ENCODE results near the gene FTO.

The FTO gene

DNA sequence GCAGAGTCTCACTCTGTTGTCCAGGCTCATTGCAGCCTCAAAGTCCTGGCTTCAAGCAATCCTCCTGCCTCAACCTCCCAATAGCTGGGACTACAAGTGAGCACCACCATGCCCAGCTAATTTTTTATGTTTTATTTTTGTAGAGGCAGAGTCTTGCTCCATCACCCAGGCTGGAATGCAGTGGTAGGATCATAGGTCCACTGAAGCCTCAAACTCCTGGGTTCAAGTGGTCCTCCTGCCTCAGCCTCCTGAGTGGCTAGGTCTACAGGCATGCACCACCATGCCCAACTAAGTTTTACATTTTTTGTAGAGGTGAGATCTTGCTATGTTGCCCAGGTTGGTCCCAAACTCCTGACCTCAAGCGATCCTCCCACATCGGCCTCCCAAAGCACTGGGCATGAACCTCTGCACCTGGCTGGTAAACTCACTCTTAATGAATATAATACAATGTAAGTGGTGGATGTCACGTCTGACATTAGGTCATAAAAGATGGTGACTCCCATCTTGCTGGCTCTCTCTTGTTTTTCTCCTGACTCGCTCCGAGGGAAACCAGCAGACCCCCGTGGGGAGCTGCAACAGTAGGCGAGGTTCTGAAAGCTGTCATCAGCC, 456.4 kb downstream of the FTO start:
- DNase-seq (ENCODE audit: low spot score), result no peak

DNA sequence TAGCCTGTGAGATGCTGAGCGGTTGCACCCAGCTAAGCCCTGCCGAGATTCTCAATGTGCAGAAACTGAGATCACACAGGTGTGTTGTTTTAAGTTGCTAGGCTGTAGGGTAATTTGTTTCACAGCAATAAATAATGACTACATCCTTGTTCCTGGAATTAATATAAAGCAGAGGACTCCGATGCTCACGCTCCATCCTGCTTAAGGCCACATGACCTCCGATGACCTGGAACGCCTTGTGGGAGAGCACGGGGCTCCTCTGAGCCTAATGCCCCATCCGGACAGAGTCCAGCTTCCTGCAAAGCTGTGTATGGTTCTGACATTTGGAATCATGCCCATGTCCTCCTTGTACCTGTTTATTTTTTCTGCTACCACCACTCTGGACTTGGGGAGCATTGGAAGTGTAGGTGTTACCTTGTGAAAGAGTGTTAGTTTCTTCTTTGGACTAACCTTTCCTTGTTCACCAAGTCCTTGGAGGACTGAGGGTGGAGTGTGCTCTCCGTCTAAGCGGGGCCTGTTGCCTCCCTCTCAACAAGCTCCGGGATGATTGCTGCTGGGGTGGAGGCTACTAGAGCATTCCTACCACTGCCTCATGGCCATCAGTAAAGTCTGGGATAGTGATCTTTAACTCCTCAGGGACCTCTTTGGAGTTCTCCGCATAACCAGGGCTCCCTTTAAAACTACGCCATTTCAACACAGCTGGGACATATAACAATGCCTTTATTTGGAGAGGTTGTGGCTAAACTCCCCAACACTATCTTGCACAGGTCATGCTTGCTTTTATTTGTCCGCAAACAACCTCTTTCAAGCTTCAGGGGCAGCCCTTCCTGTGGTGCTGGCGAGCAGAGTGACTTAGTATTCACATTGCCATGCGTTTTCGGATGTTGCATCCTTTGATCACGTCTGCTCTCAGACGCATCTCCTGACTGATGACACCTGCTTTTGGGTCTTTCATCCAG, 457.3 kb downstream of the FTO start:
- no peak for DNase-seq (ENCODE audit: low spot score)

DNA sequence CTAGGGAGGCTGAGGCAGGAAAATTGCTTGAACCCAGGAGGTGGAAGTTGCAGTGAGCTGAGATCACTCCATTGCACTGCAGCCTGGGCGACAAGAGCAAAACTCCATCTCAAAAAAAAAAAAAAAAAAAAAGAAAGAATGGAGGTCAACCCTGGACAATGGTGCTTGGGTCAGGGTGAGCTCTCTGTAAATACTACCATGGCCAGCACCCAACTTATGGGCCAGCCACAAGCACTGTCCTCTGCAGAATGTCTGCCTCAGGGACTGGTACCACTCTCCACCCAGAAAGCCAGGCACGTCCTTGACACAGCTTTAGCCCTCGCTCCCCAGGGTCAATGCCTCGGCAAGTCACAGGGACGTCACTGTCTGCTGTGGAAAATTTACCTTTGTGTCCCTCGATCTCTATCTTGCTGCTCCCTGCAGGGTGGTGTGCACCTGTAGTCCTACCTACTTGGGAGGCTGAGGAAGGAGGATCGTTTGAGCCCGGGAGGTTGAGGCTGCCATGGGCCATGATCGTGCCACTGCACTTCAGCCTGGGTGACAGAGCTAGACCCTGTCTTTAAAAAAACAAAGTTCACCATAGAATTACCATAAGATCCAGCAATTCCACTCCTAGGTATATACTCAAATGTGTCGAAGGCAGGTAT, 459.4 kb downstream of the FTO start:
- DNase-seq (ENCODE audit: low spot score), result no peak

- DNase-seq (ENCODE audit: low spot score), result no peak
These were observed 460.8 kb downstream of the FTO start for GRCh38 chr16:54164789-54165173.

DNA sequence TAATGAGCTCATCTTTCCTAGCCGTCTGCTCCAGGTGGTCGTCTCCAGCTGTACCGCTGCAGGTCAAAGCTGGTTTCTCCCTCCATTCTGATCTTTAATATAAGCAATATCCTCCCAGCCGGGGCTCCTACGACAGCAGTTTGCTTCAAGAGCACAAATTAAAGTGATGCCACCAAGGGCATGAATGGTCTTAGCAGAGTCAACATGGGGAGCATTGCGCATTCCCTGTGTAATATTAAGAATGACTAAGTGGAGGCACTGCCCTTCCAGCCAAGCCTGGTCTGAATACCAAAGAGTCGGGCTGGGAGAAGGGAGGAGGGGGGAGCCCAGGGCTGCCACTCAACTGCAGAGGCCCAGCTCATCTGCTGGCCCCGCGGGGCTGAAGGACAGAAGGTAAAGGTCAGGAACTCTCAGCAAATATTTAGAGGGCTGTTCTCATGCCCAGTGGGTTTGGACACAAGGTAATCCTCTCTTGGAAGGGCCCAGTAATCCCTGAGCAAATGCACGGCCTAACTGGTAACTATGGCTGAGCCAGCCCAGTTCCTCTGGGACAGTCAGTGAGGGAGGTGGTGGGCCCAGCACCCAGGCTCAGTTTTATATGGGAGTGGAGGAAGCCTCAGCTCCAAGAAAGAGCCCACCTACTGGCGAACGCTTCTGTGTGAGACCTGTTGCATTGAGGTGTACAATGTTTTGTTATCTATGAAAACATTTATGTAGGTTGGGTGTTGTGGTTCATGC, 461.4 kb downstream of the FTO start:
- DNase-seq (ENCODE audit: low spot score), result no peak

- DNase-seq (ENCODE audit: low spot score), result no peak
These were observed 462.2 kb downstream of the FTO start for GRCh38 chr16:54165912-54166865.

DNA sequence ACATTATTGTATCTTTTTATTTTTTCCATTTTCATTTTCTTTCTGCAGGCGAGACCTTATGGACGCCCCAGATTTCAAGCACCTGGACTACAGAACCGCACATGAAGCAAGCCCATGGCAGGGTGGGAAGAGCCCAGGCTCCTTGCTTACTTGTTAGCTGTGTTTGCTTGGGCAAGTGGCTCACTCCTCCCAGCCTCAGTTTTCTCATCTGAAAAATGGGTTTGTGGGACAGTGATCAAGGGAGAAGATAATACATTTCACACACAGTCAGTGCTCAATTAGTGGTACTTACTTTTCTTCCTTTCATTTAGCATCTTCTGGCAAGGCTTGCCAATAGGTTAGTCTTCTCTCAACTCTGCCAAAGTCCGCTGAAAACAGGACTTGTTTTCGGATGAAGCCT, 465.2 kb downstream of the FTO start:
- no peak for DNase-seq (ENCODE audit: low spot score)

GRCh38 chr16:54171626-54172537, 467.9 kb downstream of the FTO start:
- DNase-seq (ENCODE audit: low spot score), result no peak

DNA sequence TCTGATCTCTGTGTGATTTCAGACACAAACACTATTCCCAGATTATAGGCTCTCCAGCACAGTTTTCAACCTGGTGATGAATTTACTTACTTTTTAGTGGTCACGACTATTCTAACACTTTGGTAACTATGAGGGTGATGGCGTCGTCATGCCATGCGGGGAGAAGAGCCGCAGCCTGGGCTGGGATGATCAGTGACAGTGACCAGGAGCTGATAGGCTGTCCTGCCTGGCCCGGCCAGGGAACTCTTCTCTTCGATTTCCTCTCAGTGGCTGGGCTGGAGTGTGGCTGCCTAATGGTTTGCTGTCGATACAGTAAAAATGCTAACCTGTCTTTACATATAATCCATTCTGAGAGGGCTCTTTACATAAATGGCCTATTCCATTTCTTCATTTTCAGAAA, 469.5 kb downstream of the FTO start:
- no peak for DNase-seq (ENCODE audit: low spot score)

- DNase-seq (ENCODE audit: low spot score), result no peak
These were observed 470.2 kb downstream of the FTO start for GRCh38 chr16:54174201-54174600.

GRCh38 chr16:54174750-54175149, 470.8 kb downstream of the FTO start:
- DNase-seq (ENCODE audit: low spot score), result no peak

DNA sequence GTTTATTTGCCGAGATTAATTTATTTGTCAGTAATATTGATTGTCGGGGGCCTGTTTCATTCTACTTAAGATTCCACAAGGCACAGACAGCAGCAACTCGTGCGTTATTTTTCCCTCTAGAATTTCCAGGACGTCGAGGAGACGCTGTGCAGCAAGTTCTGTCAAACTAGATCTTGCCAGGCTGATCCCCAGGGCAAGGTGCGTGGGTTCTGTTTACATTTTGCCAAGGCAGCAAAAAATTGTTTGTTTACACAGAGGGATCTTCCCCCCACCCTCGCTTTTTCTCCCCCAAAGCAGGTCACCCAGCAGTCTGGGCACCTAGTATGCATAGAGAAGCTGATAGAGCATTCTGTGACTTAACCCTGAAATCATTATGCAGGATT, 471.2 kb downstream of the FTO start:
- DNase-seq (ENCODE audit: low spot score), result no peak

- DNase-seq (ENCODE audit: low spot score), result no peak
These were observed 471.8 kb downstream of the FTO start for GRCh38 chr16:54175552-54176375.

DNA sequence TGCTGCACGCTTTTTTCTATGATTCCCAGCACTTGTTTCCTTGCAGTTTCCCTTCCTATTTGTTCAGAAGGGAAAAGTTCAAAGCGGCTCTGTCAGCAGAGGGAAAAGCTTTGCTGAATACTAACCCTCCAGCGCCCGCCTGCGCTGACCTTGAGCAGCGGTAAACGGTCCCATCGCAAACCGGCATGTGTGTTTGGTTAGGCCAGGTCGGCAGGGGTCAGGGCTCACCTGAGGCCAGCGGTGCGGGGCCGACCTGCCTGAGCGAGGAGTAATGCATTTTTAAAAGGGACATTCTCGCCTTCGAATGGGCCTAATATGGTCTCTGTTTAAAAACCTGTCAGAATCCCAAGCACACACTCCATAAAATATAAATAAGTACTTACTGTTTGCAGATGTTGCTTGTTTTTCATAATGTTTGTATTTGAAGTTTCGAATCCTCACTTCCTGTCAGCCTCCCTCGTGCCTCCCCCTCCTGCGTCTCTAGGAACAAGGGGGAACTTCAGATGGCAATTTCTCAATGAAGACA, 472.5 kb downstream of the FTO start:
- DNase-seq (ENCODE audit: low spot score), result no peak

GRCh38 chr16:54177052-54177861, 473.3 kb downstream of the FTO start:
- DNase-seq (ENCODE audit: low spot score), result no peak

- DNase-seq (ENCODE audit: low spot score), result no peak
These were observed 474.0 kb downstream of the FTO start for GRCh38 chr16:54177862-54178477.

DNA sequence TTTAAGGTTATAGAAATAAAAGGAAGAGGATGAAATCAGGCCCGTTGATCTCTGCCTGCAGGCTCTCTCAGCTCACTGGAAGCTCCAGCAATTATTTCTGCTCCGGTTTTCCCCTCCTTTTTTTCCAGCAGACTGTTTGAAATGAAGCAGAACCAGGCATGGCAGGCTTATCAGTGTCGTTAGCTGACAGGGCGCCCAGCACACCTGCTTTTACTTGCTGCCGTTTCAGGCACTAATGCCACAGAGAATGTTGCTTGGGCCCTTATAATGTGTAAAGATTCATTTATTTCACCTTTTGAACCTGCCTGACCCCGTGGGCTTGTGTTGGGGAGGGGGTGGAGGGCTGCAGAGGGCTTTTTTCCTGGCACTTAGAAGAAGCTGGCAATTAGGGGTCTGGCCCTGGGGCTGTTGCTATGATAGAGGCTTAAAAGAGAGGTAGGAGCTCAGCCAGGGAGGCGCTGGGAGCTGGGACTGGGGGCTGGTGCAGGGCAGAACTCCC, 474.6 kb downstream of the FTO start:
- DNase-seq (ENCODE audit: low spot score), result no peak

Data from NAMALWA (cell line).